Colon (tissue), 2 donors: ENCODE results near the gene LRP3.

Experiments
- FAIRE-seq: peaks from 2 replicates; lab custom pipeline; 2012; peaks lifted over from hg19 to GRCh38; lab: Jason Lieb, UNC
- donor health status: control.
- donor health status: control.

The LRP3 gene

GRCh38 chr19:33255781-33256180 is 61.7 kb downstream of the LRP3 start:
- FAIRE-seq, result no peak

- FAIRE-seq, result no peak
These were observed 62.1 kb downstream of the LRP3 start for GRCh38 chr19:33256261-33256660.

GRCh38 chr19:33257828-33258227 is 63.7 kb downstream of the LRP3 start:
- no peak for FAIRE-seq
